GM23248 (cell line): Measurements from ENCODE around the gene QRFPR. TPM values are rescaled to one million over a fixed set of nuclear protein-coding genes. Genes with fewer than 3 reads are reported as not detected.

Experiments
- DNase-seq: peaks from one replicate; pipeline ENCODE4 v3.0.0-alpha.2; 2015
- H2AFZ ChIP-seq: fragments of 200-600 bp; sonication (generic); 2 replicates; pipeline ENCODE4 v1.6.1; 2016; ENCODE audit warnings: antibody characterized with exemption
- H3F3A ChIP-seq: fragments of 200-600 bp; sonication (generic); 2 replicates; pipeline ENCODE4 v1.6.1; 2016; ENCODE audit warnings: mild to moderate bottlenecking, antibody characterized with exemption, mixed run types; ENCODE audit not compliant: insufficient read depth
- H3K27ac ChIP-seq: fragments of 200-600 bp; sonication (generic); 2 replicates; pipeline ENCODE4 v1.5.1; 2016; ENCODE audit warnings: mild to moderate bottlenecking
- H3K27me3 ChIP-seq: fragments of 200-600 bp; sonication (generic); replicated peaks from 2 replicates; pipeline ENCODE4 v1.6.1; 2016; ENCODE audit warnings: mild to moderate bottlenecking; ENCODE audit not compliant: insufficient read depth
- H3K36me3 ChIP-seq: fragments of 200-600 bp; sonication (generic); 2 replicates; pipeline ENCODE4 v1.6.1; 2016; ENCODE audit warnings: low read depth, mild to moderate bottlenecking
- H3K4me1 ChIP-seq: fragments of 200-600 bp; sonication (generic); 2 replicates; pipeline ENCODE4 v1.6.1; 2016; ENCODE audit warnings: mild to moderate bottlenecking; ENCODE audit not compliant: insufficient read depth
- H3K4me2 ChIP-seq: fragments of 200-600 bp; sonication (generic); one replicate; pipeline ENCODE4 v1.6.1; 2016; ENCODE audit warnings: mild to moderate bottlenecking; ENCODE audit not compliant: unreplicated experiment
- H3K4me3 ChIP-seq: fragments of 200-600 bp; sonication (generic); 2 replicates; pipeline ENCODE4 v1.5.1; 2016; ENCODE audit warnings: mild to moderate bottlenecking
- H3K79me2 ChIP-seq: fragments of 200-600 bp; sonication (generic); 2 replicates; pipeline ENCODE4 v1.6.1; 2016; ENCODE audit warnings: mild to moderate bottlenecking; ENCODE audit not compliant: insufficient read depth
- H3K9ac ChIP-seq: fragments of 200-600 bp; sonication (generic); 2 replicates; pipeline ENCODE4 v1.6.1; 2016; ENCODE audit warnings: mild to moderate bottlenecking
- H3K9me2 ChIP-seq: fragments of 200-600 bp; sonication (generic); 2 replicates; pipeline ENCODE4 v1.6.1; 2016; ENCODE audit warnings: mixed run types, mild to moderate bottlenecking, moderate library complexity; ENCODE audit not compliant: insufficient read depth
- H3K9me3 ChIP-seq: fragments of 200-600 bp; sonication (generic); one replicate; pipeline ENCODE4 v1.6.1; 2017; ENCODE audit warnings: low read depth
- H4K20me1 ChIP-seq: fragments of 200-600 bp; sonication (generic); 2 replicates; pipeline ENCODE4 v1.6.0; 2016; ENCODE audit not compliant: insufficient read depth
- EZH2 ChIP-seq: fragments of 200-600 bp; sonication (generic); IDR thresholded peaks from 2 replicates; pipeline ENCODE4 v1.6.1; 2018; ENCODE audit warnings: antibody characterized with exemption, mild to moderate bottlenecking; ENCODE audit not compliant: insufficient read depth, poor library complexity, severe bottlenecking
- EZH2phosphoT487 ChIP-seq: fragments of 200-600 bp; sonication (generic); IDR thresholded peaks from 2 replicates; pipeline ENCODE4 v1.6.1; 2018; ENCODE audit warnings: antibody characterized with exemption, moderate library complexity, mild to moderate bottlenecking, low read depth; ENCODE audit not compliant: insufficient read depth
- WGBS, 2 experiments: methylation state at CpG; one replicate each; pipeline ENCODE4 v1.1.6; 2015 to 2017; ENCODE audit warnings: low lambda C conversion rate in 2 of 2, low coverage in 1 of 2; ENCODE audit errors: missing lambda C conversion rate in 2 of 2; 5-methylcytosine and 5-hydroxymethylcytosine counted together
- in situ Hi-C: fragments of 300-500 bp; cut with MboI; formaldehyde crosslinking; loops from 2 replicates; pipeline ENCODE4 v1.15.0; 2020
- polyA plus RNA-seq: library from polyadenylated mRNA; unstranded; fragments of >200 nt; fragmentation: Nextera tagmentation; extraction: Ambion mirVana; gene quantifications from 2 replicates; pipeline ENCODE4 v1.2.1, GENCODE V29; 2016
- total RNA-seq: library from RNA; depleted of rRNA; stranded (reverse); fragments of >200 nt; shearing (Covaris generic); gene quantifications from 2 replicates; pipeline ENCODE4 v1.2.3, GENCODE V29; 2014

QRFPR gene
- total and polyA plus RNA-seq, 2 experiments from 2014 or later, result not detected

DNA sequence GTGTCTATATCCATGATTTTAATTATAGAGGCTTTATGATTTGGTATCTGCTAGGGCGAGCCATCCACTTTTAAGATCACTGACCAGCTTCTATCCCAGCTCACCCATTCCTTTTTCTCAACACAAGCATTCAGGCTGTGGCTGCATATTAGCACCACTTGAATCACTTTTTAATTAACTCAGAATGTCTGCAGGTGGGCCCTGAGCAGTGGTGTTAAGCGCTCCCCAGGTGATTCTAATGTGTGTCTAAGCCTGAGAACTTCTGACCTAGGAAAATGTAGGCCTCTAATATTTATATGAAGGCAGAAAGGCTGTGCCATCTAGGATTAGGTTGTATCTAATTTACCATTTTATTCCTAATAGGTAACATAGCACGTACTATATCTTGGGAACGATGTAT, 19.8 kb upstream of the QRFPR start:
- H3K9me2 ChIP-seq, result no peaks in the 10 kb centered on the region
- no peaks in the 10 kb centered on the region for H4K20me1 ChIP-seq
- H3K27me3 ChIP-seq, result no peaks in the 10 kb centered on the region; the same call in 1 of the 2 replicates
- in situ Hi-C loops, result no loop called here
- WGBS, 2 experiments, result 22 to 28% methylated on average over 4 of the region's 4 CpGs
- no peaks in the 10 kb centered on the region for H3K9me3 ChIP-seq
- no peak for DNase-seq
- H3K4me3 ChIP-seq, result no peak overlapping the region
- no peak overlapping the region for H3K27ac ChIP-seq
- H3K79me2 ChIP-seq, result no peaks in the 10 kb centered on the region
- no peak overlapping the region for H3K4me2 ChIP-seq
- no peaks in the 10 kb centered on the region for H3K36me3 ChIP-seq
- H3F3A ChIP-seq, result no peaks in the 10 kb centered on the region
- TF ChIP-seq EZH2 (no peak), EZH2phosphoT487 (no peak)
- H3K4me1 ChIP-seq, result no peaks in the 10 kb centered on the region
- no peak overlapping the region for H2AFZ ChIP-seq
- H3K9ac ChIP-seq, result no peak overlapping the region

DNA sequence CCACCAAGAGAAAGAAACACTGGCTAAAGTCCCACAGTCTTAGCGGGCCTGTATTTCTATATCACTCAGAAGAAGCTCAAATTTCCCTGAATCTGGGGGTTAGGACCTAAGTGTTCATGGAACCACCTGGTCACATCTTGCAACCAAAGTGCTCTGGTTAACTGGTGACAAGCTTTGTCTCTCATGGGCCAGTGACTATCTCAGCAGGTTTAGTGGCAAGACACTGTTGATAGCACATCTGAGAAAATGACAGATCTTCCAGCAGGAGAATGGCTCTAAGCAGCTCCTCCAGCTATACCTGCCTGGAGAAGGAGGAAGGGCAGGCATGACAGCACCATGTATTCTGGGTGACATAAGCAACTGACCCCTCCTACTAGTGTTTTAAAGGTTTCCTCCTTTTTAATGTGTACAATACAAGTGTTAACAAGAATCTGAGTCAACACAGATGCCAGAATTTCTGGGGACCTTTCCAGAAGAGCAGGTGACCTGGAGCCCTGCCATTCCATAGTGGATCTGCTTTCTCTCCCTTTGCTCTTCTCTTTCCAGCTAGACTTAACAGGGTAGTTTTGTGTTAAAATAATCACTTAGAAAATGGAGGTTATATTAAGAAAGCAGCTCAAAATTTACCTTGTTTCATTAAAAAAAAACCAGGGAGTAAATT, 17.3 kb upstream of the QRFPR start:
- Histone ChIP-seq H3K79me2 (no peaks in the 10 kb centered on the region), H3K4me1 (no peaks in the 10 kb centered on the region), H3K36me3 (no peaks in the 10 kb centered on the region), H2AFZ (no peak overlapping the region), H3K9ac (no peak overlapping the region), H3K27me3 (no peaks in the 10 kb centered on the region; the same call in 1 of the 2 replicates), H3K4me2 (no peak overlapping the region), H3K9me3 (no peaks in the 10 kb centered on the region), H3K9me2 (no peaks in the 10 kb centered on the region), H4K20me1 (no peaks in the 10 kb centered on the region), H3K27ac (no peak overlapping the region), H3K4me3 (no peak overlapping the region), H3F3A (no peaks in the 10 kb centered on the region)
- WGBS, 2 experiments, result 15% methylated on average over 1 of the region's 1 CpG
- in situ Hi-C loops, result no loop called here
- TF ChIP-seq EZH2 (no peak), EZH2phosphoT487 (no peak)
- DNase-seq, result no peak

DNA sequence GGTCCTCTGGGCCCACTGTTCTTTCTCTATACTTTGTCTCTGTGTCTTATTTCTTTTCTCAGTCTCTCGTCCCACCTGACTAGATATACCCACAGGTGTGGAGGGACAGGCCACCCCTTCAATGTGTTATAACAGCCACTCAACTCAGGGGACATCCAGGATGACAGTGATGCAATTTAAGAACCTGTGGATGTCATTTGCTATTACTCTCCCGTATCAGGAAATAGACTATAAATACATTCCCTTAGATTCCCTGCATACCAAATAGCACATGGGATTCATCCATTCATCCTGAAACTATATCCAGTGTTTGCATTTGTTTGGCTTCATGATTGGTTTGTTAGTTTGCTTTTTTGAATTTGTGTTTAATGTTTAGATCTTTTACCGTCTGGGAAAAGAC, 16.6 kb upstream of the QRFPR start:
- TF ChIP-seq EZH2phosphoT487 (no peak), EZH2 (no peak)
- no peak overlapping the region for H3K4me2 ChIP-seq
- no peaks in the 10 kb centered on the region for H4K20me1 ChIP-seq
- no peak overlapping the region for H3K27ac ChIP-seq
- no peaks in the 10 kb centered on the region for H3K4me1 ChIP-seq
- DNase-seq, result no peak
- H3K27me3 ChIP-seq, result no peaks in the 10 kb centered on the region; the same call in 1 of the 2 replicates
- H2AFZ ChIP-seq, result no peak overlapping the region
- H3K79me2 ChIP-seq, result no peaks in the 10 kb centered on the region
- no peaks in the 10 kb centered on the region for H3K36me3 ChIP-seq
- H3K4me3 ChIP-seq, result no peak overlapping the region
- no peaks in the 10 kb centered on the region for H3K9me3 ChIP-seq
- H3F3A ChIP-seq, result no peaks in the 10 kb centered on the region
- no peaks in the 10 kb centered on the region for H3K9me2 ChIP-seq
- in situ Hi-C loops, result no loop called here
- 18 to 24% methylated on average over 3 of the region's 3 CpGs for WGBS, 2 experiments
- no peak overlapping the region for H3K9ac ChIP-seq

DNA sequence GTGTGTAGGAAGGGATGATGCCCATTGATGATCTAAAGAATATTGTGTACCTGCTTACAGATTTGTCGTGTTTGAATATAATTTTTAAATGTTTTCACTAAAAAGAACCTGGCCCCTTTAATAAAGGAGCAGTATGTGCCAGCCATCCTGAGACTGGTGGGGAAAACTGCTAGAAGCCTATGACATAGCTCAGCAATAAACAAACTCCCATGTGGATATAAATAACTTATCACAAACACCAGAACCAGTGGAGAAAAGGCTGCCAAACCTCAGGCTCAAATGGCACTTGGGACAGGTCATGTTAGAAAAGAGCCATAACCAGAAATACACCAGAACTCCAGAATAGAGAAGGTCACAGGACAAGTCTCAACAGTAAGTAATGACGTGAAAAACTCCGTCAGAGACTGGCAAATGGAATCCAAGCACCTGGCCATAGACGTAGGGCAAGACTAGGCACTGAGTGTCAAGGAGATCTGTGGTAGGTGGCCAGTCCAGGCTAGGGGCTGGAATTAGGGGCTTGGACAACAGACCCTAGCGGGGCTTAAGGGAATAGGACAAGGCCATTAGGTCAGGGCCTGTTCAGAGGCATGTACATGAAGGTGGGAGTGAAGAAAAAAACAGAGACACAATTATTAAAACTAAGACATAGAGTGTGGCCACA, 11.7 kb upstream of the QRFPR start:
- H3K9me2 ChIP-seq, result no peaks in the 10 kb centered on the region
- no peak for DNase-seq
- H3K4me2 ChIP-seq, result no peak overlapping the region
- no peaks in the 10 kb centered on the region for H3K36me3 ChIP-seq
- H2AFZ ChIP-seq, result no peak overlapping the region
- H4K20me1 ChIP-seq, result no peaks in the 10 kb centered on the region
- H3K4me3 ChIP-seq, result no peak overlapping the region
- in situ Hi-C loops, result no loop called here
- TF ChIP-seq EZH2phosphoT487 (no peak), EZH2 (no peak)
- no peak overlapping the region for H3K9ac ChIP-seq
- H3K4me1 ChIP-seq, result no peaks in the 10 kb centered on the region
- H3F3A ChIP-seq, result no peaks in the 10 kb centered on the region
- H3K9me3 ChIP-seq, result no peaks in the 10 kb centered on the region
- no peaks in the 10 kb centered on the region for H3K79me2 ChIP-seq
- H3K27ac ChIP-seq, result no peak overlapping the region
- H3K27me3 ChIP-seq, result peaks cover 2% of the 10 kb centered on the region; the same call in 1 of the 2 replicates
- WGBS, 2 experiments, result 9 to 11% methylated on average over 5 of the region's 5 CpGs
